NCI-H1092 treated with DMSO at 0.1 percent for 48 hours (cell line): ENCODE measurements around the gene CHST10.
"Not testable (repeated sequence)": the region's sequence is repeated elsewhere in the genome, so short reads cannot be mapped to it uniquely, and the experiment has no call there.

Experiments
- DNase-seq: peaks from one replicate; lab custom pipeline; 2025; lab: John Stamatoyannopoulos, UW

CHST10 gene, protein sequence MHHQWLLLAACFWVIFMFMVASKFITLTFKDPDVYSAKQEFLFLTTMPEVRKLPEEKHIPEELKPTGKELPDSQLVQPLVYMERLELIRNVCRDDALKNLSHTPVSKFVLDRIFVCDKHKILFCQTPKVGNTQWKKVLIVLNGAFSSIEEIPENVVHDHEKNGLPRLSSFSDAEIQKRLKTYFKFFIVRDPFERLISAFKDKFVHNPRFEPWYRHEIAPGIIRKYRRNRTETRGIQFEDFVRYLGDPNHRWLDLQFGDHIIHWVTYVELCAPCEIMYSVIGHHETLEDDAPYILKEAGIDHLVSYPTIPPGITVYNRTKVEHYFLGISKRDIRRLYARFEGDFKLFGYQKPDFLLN

GRCh38 chr2:100416935-100417710 lies at the start of gene CHST10:
CHST10 (minus strand) TSS chr2:100417668; CDS start chr2:100406675, 10,993 bp downstream.
- DNase-seq = peak; percentile 49

DNA sequence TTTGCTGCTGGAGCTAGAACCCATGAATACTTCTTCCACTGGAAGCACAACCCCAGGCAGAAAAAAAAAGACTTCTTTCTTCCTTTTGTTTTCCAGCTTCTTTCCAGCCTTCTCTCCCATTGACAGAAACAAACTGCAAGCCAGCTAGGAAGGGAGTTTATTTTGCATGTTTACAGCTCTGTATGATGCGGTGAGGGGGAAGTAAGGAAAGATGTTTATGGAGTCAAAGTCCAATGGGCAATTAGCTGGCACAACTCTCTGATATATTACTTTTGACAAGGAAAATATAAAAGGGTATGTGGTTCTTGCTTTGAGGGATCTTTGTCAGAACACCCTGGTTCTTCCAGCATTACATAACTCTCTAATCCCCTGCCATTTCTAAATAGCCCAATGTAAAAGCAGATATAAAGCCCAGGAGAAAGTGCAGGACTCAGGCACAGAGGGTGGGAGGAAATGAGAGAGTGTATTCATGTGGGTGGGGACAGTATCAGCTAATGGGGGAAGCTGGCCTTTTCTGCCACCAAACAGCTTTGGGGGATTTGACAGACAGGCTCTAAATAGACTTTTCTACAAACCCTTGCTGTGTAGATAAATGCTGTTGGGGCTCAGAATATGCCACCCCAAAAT lies 43.5 kb upstream of the CHST10 start:
- DNase-seq = no peak

GRCh38 chr2:100456357-100456756 lies 38.9 kb upstream of the CHST10 start:
- not testable (repeated sequence) for DNase-seq

DNA sequence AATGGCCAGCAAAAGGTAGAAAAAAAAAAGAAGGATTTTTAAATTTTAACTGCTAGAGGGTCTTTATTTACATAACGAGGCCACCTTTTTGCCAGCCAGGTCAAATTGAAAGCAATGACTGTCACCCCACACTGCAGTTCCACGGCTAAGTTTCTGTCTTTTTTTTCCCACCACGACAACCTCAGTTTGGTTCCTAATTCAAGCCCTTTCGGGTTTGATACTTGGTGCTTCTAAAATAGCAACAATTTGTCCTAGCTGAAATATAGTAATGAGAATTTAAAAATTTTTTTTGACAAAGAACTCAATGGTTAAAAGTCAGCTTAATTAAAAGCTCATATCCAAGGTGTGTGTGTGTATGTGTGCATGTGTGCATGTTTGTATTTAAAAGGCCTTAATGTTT lies 36.4 kb upstream of the CHST10 start:
- DNase-seq = no peak

DNA sequence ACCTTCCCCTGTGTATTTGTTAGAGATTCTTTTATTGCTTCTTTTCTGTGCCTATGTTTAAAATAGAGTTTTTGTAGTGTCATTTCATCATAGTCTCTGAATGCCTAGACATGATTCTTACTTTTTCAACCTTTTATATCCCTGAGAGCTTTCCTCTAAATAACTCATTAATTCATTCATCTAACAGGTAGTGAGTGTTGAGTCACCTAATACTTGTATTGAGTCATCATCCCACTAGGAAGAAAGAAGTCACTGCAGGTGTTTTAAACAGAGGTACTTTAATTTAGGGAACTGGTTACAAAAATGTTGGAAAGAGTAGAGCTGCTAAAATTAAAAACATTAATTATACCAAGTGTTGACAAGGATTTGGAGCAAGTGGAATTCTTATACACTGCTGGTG lies 34.3 kb upstream of the CHST10 start:
- DNase-seq = no peak

- DNase-seq = no peak
These were observed 33.6 kb upstream of the CHST10 start for GRCh38 chr2:100451092-100451491.

DNA sequence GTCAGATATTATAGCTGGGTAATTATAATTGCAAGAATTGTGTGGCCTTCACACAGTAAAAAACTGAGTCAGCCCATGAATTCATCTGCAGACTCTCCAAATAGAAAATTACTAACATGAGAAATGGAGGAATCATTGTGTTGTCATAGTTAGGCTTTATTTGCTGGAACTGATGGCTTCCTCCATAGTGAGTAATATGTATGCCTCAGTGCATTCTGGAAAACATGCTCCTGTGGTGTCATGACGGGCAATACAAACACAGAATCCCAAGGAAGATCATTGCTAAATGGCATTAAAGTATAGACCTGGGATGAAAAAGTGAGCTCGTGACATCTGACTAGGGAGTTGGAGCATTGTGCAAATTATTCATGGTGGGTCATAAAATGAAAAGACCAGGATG lies 29.2 kb upstream of the CHST10 start:
- DNase-seq = no peak

DNA sequence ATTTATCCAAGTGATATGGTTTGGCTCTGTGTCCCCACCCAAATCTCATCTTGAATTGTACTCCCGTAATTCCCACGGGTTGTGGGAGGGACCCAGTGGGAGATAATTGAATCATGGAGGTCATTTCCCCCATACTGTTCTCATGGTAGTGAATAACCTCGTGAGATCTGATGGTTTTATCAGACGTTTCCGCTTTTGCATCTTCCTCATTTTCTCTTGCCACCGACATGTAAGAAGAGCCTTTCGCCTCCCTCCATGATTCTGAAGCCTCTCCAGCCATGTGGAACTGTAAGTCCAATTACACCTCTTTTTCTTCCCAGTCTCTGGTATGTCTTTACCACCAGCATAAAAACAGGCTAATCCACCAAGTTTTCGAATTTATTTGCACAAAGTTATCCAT lies 20.3 kb upstream of the CHST10 start:
- DNase-seq = no peak

GRCh38 chr2:100429726-100430125 lies 12.3 kb upstream of the CHST10 start:
- no peak for DNase-seq

- DNase-seq = peak; percentile 56
These were observed 10.3 kb upstream of the CHST10 start for GRCh38 chr2:100427627-100428258.

- no peak for DNase-seq
These were observed 9.6 kb upstream of the CHST10 start for GRCh38 chr2:100427111-100427510.

- DNase-seq = no peak
These were observed 8.9 kb upstream of the CHST10 start for GRCh38 chr2:100426384-100426720.

DNA sequence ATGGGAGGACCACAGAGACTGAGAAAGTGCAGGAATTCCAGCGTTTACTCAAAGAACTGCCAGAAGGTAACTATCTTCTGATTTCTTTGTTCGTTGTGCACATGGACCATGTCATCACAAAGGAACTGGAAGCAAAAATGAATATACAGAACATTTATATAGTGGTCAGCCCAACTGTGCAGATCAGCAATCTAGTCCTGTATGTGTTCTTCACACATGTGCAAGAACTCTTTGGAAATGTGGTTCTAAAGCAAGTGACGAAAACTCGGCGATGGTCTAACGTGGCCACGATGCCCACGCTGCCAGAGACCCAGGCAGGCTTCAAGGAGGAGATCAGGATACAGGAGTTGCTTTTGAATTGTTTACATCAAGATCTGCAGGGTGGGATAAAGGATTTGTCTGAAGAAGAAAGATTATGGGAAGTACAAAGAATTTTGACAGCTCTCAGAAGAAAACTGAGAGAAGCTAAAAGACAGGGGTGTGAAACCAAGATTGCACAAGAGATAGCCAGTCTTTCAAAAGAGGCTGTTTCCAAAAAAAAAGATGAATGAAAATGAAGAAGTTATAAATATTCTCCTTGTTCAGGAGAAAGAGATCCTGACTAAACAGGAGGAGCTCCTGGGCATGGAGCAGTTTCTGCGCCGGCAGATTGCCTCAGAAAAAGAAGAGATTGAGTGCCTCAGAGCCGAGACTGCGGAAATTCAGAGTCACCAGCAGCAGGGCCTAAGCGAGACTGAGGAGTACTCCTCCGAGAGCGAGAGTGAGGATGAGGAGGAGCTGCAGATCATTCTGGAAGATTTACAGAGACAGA lies 8.3 kb upstream of the CHST10 start:
- no peak for DNase-seq

DNA sequence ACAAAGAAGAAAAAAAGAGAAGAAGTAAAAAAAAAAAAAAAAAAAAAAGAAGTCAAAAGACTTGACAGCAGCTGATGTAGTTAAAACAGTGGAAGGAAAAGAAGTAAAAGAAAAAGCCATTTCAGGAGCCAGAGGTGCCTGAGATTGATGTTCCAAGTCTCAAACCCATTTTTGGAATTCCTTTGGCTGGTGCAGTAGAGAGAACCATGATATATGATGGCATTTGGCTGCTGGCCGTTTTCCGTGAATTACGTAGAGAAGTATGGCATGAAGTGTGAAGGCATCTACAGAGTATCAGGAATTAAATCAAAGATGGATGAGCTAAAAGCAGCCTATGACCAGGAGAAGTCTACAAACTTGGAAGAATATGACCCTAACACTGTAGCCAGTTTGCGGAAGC lies 7.6 kb upstream of the CHST10 start:
- no peak for DNase-seq

- DNase-seq = no peak
These were observed 6.9 kb upstream of the CHST10 start for GRCh38 chr2:100424277-100424875.

- DNase-seq = no peak
These were observed 6.2 kb upstream of the CHST10 start for GRCh38 chr2:100423631-100424030.

GRCh38 chr2:100422320-100423055 lies 5.0 kb upstream of the CHST10 start:
- peak; percentile 3 for DNase-seq

DNA sequence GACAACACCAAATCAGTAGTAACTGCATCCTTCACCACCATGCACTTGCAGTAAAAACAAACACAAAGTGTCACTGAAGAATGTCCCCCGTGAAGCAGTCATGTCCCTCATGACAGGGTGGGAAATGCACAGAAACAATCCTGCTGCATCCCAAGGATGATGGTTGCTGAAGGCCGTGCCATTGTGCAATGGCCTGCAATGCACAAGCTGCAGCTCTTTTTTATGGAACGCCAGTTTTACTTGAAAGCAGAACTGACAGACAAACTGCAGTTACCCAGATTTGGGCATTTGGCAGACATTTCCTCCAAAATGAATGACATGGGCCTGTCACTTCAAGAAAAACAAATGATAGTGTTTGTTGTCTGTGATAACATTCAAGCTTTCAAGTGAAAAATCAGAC lies 2.4 kb upstream of the CHST10 start:
- DNase-seq = no peak

- no peak for DNase-seq
These were observed 1.0 kb upstream of the CHST10 start for GRCh38 chr2:100418406-100418962.

DNA sequence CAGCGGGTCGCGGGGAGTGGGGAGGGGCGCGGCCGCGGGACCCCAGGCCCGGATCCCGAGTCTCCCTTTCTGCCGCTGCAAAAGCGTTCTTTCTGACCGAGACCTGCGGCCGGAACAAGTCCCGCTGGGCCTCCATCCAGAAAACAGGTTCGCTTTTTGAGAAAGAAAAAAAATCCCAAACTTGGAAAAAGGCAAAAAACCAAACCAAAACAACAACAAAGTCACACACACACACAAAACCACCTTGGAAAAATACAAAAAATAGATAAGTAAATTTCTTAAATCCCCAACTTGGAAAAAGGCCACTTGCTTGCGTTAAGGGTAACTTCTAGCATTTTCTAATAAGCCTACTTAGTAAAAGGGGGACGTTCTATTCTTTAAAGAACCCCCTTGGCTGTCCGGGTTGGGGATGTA lies 250 bp upstream of the CHST10 start:
- DNase-seq = no peak
